ENCODE results near the gene FBXO47.

GRCh38 chr17:38996660-38997337 lies 29.6 kb upstream of the FBXO47 start:
- TF ChIP-seq CHD1 (IDR thresholded peaks at IDR 0.05; ENCODE audit: low read depth, low read length) = no peak
- TF ChIP-seq RFX5 (IDR thresholded peaks at IDR 0.05; ENCODE audit: low read depth, low read length) = no peak
- TF ChIP-seq CTCF (conservative IDR thresholded peaks at IDR 0.05; ENCODE audit: low read depth, low read length) = no peak
- no peak for TF ChIP-seq POLR2A (IDR thresholded peaks at IDR 0.05; ENCODE audit: low read depth, low read length)
- no peak for TF ChIP-seq ELK1 (IDR thresholded peaks at IDR 0.05; ENCODE audit: borderline replicate concordance, low read depth, low read length)
- TF ChIP-seq MAZ (IDR thresholded peaks at IDR 0.05; ENCODE audit: borderline replicate concordance, low read depth, low read length) = no peak
- TF ChIP-seq RCOR1 (IDR thresholded peaks at IDR 0.05; ENCODE audit: insufficient replicate concordance, low read length) = no peak
- TF ChIP-seq FOS (IDR thresholded peaks at IDR 0.05; ENCODE audit: low read depth, low read length) = no peak
- no peak for TF ChIP-seq MAFK (IDR thresholded peaks at IDR 0.05; ENCODE audit: low read depth, low read length)
- no peak for TF ChIP-seq RAD21 (IDR thresholded peaks at IDR 0.05; ENCODE audit: low read length)
- no peak for TF ChIP-seq CEBPB (IDR thresholded peaks at IDR 0.05; ENCODE audit: low read depth, low read length)
- TF ChIP-seq NFE2L2 (IDR thresholded peaks at IDR 0.05; ENCODE audit: low read depth, low read length) = no peak
- no peak for TF ChIP-seq MXI1 (IDR thresholded peaks at IDR 0.05; ENCODE audit: borderline replicate concordance, low read depth, low read length)
